Fibroblast of villous mesenchyme (primary cell): ENCODE measurements around the gene HYAL3. TPM values are rescaled to one million over a fixed set of nuclear protein-coding genes. Genes with fewer than 3 reads are reported as not detected.
"Not testable (repeated sequence)": the region's sequence is repeated elsewhere in the genome, so short reads cannot be mapped to it uniquely, and the experiment has no call there.

ENCODE experiments used
- DNase-seq: peaks from one replicate; pipeline ENCODE4 v3.0.0-alpha.2; 2010; ENCODE audit warnings: low read depth
- H3K4me3 ChIP-seq: 2 replicates; pipeline ENCODE4 v1.5.1; 2011; ENCODE audit warnings: low read depth, mild to moderate bottlenecking, low read length
- total RNA-seq: library from RNA; depleted of rRNA; stranded (reverse); fragments of >200 nt; gene quantifications from 2 replicates; pipeline ENCODE4 v1.2.3, GENCODE V29; 2012
- TF ChIP-seq, protein P1 (sequence below): IDR thresholded peaks from 2 replicates; pipeline ENCODE4 v1.5.1; 2012; ENCODE audit warnings: low read depth, mild to moderate bottlenecking, low read length; ENCODE audit not compliant: insufficient read depth

The HYAL3 gene
- total RNA-seq, 1 donor = 6.5 TPM

DNA sequence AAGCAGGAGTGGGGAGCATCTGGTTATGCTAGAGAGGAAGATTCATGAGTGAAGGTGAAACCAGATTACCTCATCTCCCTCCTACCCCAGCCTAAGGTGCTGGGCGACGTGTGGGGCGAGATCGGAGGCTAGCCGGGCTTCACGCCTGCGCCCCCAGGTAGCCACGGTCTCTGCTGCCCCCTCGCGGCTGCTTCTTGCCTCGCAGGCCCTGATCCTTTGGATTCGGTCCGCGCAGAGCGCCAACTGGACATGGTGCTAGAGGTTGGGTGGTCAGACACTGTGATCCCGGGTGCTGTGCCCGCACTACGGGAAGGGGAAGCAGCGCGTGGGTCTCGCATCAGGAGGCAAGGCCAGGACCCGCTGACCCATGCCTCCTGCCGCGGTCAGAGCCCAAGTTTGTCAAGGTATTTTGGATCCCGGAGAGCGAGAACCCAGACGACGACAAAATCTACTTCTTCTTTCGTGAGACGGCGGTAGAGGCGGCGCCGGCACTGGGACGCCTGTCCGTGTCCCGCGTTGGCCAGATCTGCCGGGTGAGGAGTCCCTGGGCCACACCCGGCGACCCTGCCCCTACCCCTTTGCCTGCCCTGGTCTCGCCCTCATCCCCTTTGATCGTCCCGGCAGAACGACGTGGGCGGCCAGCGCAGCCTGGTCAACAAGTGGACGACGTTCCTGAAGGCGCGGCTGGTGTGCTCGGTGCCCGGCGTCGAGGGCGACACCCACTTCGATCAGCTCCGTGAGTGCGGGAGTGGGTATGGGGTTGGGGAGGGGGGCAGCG is 26.1 kb downstream of the HYAL3 start:
- peak overlapping the region; percentile 36 for H3K4me3 ChIP-seq
- peak; percentile 67 for DNase-seq
- TF ChIP-seq, protein P1, sequence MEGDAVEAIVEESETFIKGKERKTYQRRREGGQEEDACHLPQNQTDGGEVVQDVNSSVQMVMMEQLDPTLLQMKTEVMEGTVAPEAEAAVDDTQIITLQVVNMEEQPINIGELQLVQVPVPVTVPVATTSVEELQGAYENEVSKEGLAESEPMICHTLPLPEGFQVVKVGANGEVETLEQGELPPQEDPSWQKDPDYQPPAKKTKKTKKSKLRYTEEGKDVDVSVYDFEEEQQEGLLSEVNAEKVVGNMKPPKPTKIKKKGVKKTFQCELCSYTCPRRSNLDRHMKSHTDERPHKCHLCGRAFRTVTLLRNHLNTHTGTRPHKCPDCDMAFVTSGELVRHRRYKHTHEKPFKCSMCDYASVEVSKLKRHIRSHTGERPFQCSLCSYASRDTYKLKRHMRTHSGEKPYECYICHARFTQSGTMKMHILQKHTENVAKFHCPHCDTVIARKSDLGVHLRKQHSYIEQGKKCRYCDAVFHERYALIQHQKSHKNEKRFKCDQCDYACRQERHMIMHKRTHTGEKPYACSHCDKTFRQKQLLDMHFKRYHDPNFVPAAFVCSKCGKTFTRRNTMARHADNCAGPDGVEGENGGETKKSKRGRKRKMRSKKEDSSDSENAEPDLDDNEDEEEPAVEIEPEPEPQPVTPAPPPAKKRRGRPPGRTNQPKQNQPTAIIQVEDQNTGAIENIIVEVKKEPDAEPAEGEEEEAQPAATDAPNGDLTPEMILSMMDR = peak; percentile 94

GRCh38 chr3:50272538-50272910 is 26.7 kb downstream of the HYAL3 start:
- not testable (repeated sequence) for H3K4me3 ChIP-seq, DNase-seq

DNA sequence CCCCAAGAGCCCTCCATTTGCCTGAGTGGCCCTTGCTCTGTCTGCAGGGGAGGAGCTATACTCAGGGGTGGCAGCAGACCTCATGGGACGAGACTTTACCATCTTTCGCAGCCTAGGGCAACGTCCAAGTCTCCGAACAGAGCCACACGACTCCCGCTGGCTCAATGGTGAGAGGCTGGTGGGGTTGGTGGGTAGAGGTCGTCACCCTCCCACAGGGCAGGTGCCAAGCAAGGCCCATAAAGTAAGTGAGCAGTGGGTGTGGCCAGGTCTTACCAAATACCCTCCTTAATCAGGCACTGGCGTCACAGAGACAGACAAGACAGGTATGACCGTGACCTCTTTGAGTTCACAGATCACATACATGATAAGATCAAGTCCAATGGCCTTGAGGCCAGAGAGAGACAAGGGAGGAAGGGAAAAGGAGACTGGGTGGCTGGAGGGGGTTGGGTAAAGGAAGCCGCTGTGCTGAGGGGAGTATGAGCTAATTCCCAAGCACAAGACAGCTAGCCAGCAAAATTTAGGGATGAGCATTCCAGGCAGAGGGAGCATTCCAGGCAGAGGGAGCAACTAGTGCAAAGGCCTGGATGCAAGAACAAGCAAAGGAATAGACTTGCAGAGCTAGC is 27.8 kb downstream of the HYAL3 start:
- TF ChIP-seq, protein P1 = no peak
- DNase-seq = no peak
- no peak overlapping the region for H3K4me3 ChIP-seq

GRCh38 chr3:50270422-50271224 is 28.6 kb downstream of the HYAL3 start:
- no peak for DNase-seq
- no peak overlapping the region for H3K4me3 ChIP-seq
- TF ChIP-seq, protein P1 = no peak

DNA sequence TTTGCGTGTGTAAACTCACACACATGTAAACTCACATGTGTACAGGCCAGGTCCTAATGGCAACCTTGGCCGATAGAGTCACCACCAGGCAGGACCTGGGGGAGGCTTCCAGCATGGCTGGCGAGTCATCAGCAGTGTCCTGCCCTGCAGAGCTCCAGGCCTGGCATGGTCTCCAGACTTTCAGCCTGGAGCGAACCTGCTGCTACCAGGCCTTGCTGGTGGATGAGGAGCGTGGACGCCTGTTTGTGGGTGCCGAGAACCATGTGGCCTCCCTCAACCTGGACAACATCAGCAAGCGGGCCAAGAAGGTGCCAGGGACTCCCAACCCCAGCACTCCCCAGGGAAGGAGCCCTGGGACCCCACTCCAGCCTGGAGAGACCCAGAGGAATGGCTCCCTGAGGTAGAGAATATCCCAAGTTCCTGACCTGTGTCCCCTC is 29.2 kb downstream of the HYAL3 start:
- TF ChIP-seq, protein P1 = no peak
- H3K4me3 ChIP-seq = no peak overlapping the region
- DNase-seq = no peak

DNA sequence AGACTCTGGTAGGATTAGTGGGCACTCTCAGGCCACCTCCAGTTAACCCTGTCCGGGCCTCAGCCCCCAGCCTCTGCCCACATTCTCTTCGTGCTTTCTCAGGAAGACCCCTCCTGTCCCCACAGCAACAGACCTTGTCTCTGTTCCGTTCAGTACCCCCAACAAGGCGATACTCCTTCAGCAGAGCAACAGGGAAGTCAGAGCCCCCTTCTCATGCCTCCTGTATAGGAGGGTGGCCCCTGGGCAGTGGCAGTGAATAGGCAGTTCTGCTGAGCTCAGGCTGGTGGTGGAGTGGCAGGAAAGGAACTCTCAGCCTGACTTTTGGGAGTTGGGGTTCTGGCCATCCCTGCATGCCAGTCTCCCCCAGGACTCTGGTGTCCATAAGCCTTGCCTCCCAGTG is 29.7 kb downstream of the HYAL3 start:
- H3K4me3 ChIP-seq = peak overlapping the region; percentile 32
- TF ChIP-seq, protein P1 = no peak
- no peak for DNase-seq
